DOHH2 (cell line): ENCODE results near the gene ZDHHC1.

Experiments
- H3F3A ChIP-seq: fragments of 200-600 bp; sonication (generic), shearing (Covaris generic); 2 replicates; pipeline ENCODE4 v1.6.0; 2016; ENCODE audit warnings: antibody characterized with exemption, mild to moderate bottlenecking; ENCODE audit not compliant: control insufficient read depth, insufficient read depth
- H3K27ac ChIP-seq: fragments of 200-600 bp; sonication (generic); 2 replicates; pipeline ENCODE4 v1.5.1; 2014; ENCODE audit warnings: low read depth, mild to moderate bottlenecking, low read length, moderate library complexity
- H3K27me3 ChIP-seq: fragments of 200-600 bp; sonication (generic); 2 replicates; pipeline ENCODE4 v1.6.1; 2014; ENCODE audit warnings: mild to moderate bottlenecking, low read length, mixed read lengths; ENCODE audit not compliant: control insufficient read depth
- H3K36me3 ChIP-seq: fragments of 200-600 bp; sonication (generic); 2 replicates; pipeline ENCODE4 v1.6.1; 2014; ENCODE audit warnings: mild to moderate bottlenecking, low read length, moderate library complexity, mixed read lengths; ENCODE audit not compliant: control insufficient read depth
- H3K4me1 ChIP-seq: fragments of 200-600 bp; sonication (generic); 2 replicates; pipeline ENCODE4 v1.6.1; 2014; ENCODE audit warnings: mild to moderate bottlenecking, low read length, mixed read lengths; ENCODE audit not compliant: control insufficient read depth
- H3K4me2 ChIP-seq: fragments of 200-600 bp; sonication (generic); 2 replicates; pipeline ENCODE4 v1.6.0; 2014; ENCODE audit warnings: mild to moderate bottlenecking, low read length, moderate library complexity
- H3K4me3 ChIP-seq: fragments of 200-600 bp; sonication (generic); 2 replicates; pipeline ENCODE4 v1.5.1; 2014; ENCODE audit warnings: mild to moderate bottlenecking, low read length, mixed read lengths
- H3K79me2 ChIP-seq: fragments of 200-600 bp; sonication (generic); 2 replicates; pipeline ENCODE4 v1.6.1; 2014; ENCODE audit warnings: mild to moderate bottlenecking, low read length, mixed read lengths; ENCODE audit not compliant: control insufficient read depth
- H3K9me2 ChIP-seq: fragments of 200-600 bp; sonication (generic); replicated peaks from 2 replicates; pipeline ENCODE4 v1.6.1; 2014; ENCODE audit warnings: mild to moderate bottlenecking, low read length, mixed read lengths; ENCODE audit not compliant: control insufficient read depth
- H3K9me3 ChIP-seq: fragments of 200-600 bp; sonication (generic); 2 replicates; pipeline ENCODE4 v1.6.1; 2014; ENCODE audit warnings: antibody characterized with exemption, low read length, mixed read lengths; ENCODE audit not compliant: control insufficient read depth, insufficient read depth
- H4K20me1 ChIP-seq: fragments of 200-600 bp; sonication (generic); 2 replicates; pipeline ENCODE4 v1.6.0; 2014; ENCODE audit warnings: low read depth, mild to moderate bottlenecking, antibody characterized with exemption, low read length, moderate library complexity; ENCODE audit not compliant: control insufficient read depth, insufficient read depth
- CTCF ChIP-seq: fragments of 200-600 bp; sonication (generic); IDR thresholded peaks from one replicate; pipeline ENCODE4 v1.5.1; 2014; ENCODE audit warnings: antibody characterized with exemption, mild to moderate bottlenecking, low read depth, low read length; ENCODE audit not compliant: poor library complexity, severe bottlenecking
- EZH2phosphoT487 ChIP-seq: fragments of 200-600 bp; sonication (generic); IDR thresholded peaks from 2 replicates; pipeline ENCODE4 v1.6.1; 2017; ENCODE audit warnings: borderline replicate concordance, mild to moderate bottlenecking, antibody characterized with exemption, low read length, moderate library complexity, mixed read lengths

Gene ZDHHC1

GRCh38 chr16:67421030-67421429 lies 4.8 kb upstream of the ZDHHC1 start:
- H3K4me1 ChIP-seq, result peaks cover 13% of the 10 kb centered on the region
- H3K79me2 ChIP-seq, result no peaks in the 10 kb centered on the region
- no peaks in the 10 kb centered on the region for H3K9me2 ChIP-seq
- no peaks in the 10 kb centered on the region for H4K20me1 ChIP-seq
- H3K27me3 ChIP-seq, result peaks cover 31% of the 10 kb centered on the region
- no peak overlapping the region for H3K27ac ChIP-seq
- H3F3A ChIP-seq, result no peaks in the 10 kb centered on the region
- H3K36me3 ChIP-seq, result no peaks in the 10 kb centered on the region
- no peak overlapping the region for H3K4me3 ChIP-seq
- no peak overlapping the region for H3K4me2 ChIP-seq
- H3K9me3 ChIP-seq, result no peaks in the 10 kb centered on the region
- TF ChIP-seq CTCF (no peak), EZH2phosphoT487 (no peak)

DNA sequence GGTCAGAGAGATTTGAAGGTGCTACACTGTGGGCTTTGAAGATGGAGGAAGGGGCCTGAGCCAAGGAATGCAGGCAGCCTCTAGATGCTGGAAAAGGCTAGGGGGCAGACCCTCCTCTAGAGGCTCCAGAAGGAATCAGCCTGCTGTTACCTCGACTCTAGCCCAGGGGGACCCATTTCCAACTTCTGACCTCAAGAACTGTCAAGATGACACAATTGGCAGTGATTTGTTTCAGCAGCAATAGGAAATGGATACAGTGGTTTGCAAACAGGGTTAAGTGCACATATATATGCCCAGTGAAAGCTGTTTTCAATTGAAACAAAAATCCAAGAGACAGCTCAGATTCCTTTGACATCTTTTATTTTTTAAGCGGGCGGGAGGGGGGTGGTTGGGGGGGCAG lies 3.7 kb upstream of the ZDHHC1 start:
- H3K4me1 ChIP-seq, result peaks cover 19% of the 10 kb centered on the region
- H3K9me2 ChIP-seq, result no peaks in the 10 kb centered on the region
- H3K27me3 ChIP-seq, result peaks cover 36% of the 10 kb centered on the region
- no peak overlapping the region for H3K4me3 ChIP-seq
- no peak overlapping the region for H3K4me2 ChIP-seq
- no peak overlapping the region for H3K27ac ChIP-seq
- no peaks in the 10 kb centered on the region for H3K79me2 ChIP-seq
- H3K36me3 ChIP-seq, result no peaks in the 10 kb centered on the region
- no peaks in the 10 kb centered on the region for H3F3A ChIP-seq
- no peaks in the 10 kb centered on the region for H4K20me1 ChIP-seq
- H3K9me3 ChIP-seq, result no peaks in the 10 kb centered on the region
- no peak for TF ChIP-seq CTCF
- TF ChIP-seq EZH2phosphoT487, result no peak

- no peak overlapping the region for H3K27ac ChIP-seq
These were observed 3.2 kb upstream of the ZDHHC1 start for GRCh38 chr16:67419502-67419901.

More at GRCh38 chr16:67419502-67419901, 3.2 kb upstream of the ZDHHC1 start:
- H4K20me1 ChIP-seq, result no peaks in the 10 kb centered on the region
- H3K9me2 ChIP-seq, result no peaks in the 10 kb centered on the region
- H3K27me3 ChIP-seq, result peaks cover 37% of the 10 kb centered on the region
- H3K4me3 ChIP-seq, result no peak overlapping the region
- no peaks in the 10 kb centered on the region for H3K9me3 ChIP-seq
- H3K79me2 ChIP-seq, result no peaks in the 10 kb centered on the region
- H3K4me1 ChIP-seq, result peaks cover 19% of the 10 kb centered on the region
- no peaks in the 10 kb centered on the region for H3K36me3 ChIP-seq
- no peaks in the 10 kb centered on the region for H3F3A ChIP-seq
- TF ChIP-seq EZH2phosphoT487 (no peak), CTCF (no peak)
- no peak overlapping the region for H3K4me2 ChIP-seq
